ENCODE data around the gene HLA-B.
A peak's percentile ranks its signal among the peaks of the same experiment; 100 is the strongest.
"Not testable (repeated sequence)": the region's sequence is repeated elsewhere in the genome, so short reads cannot be mapped to it uniquely, and the experiment has no call there.

HLA-B gene

GRCh38 chr6:31356946-31357466 lies at the start of gene HLA-B:
TSS of gene HLA-B (minus strand) at chr6:31357179. CDS start at chr6:31357158, 21 bp downstream.
- DNase-seq (ENCODE audit: low spot score) = peak; percentile 91
- TF ChIP-seq CTCF (IDR thresholded peaks at IDR 0.05; ENCODE audit: extremely low read depth, missing control alignments) = no peak

- no peak for TF ChIP-seq CTCF (IDR thresholded peaks at IDR 0.05; ENCODE audit: extremely low read depth, missing control alignments)
- DNase-seq (ENCODE audit: low spot score) = no peak
These were observed 49.0 kb upstream of the HLA-B start for GRCh38 chr6:31405996-31406395.

GRCh38 chr6:31404061-31404364 lies 47.0 kb upstream of the HLA-B start:
- DNase-seq (ENCODE audit: low spot score) = not testable (repeated sequence)

GRCh38 chr6:31403283-31404060 lies 46.5 kb upstream of the HLA-B start, which contains the start of gene MICA:
TSS of gene MICA (plus strand) at chr6:31403595. CDS start at chr6:31403633, 38 bp downstream.
- no peak for TF ChIP-seq CTCF (IDR thresholded peaks at IDR 0.05; ENCODE audit: extremely low read depth, missing control alignments)
- peak; percentile 92 for DNase-seq (ENCODE audit: low spot score)

GRCh38 chr6:31402324-31403282 lies 45.6 kb upstream of the HLA-B start:
- peak; percentile 32 for DNase-seq (ENCODE audit: low spot score)

GRCh38 chr6:31401403-31401802 lies 44.4 kb upstream of the HLA-B start:
- no peak for TF ChIP-seq CTCF (IDR thresholded peaks at IDR 0.05; ENCODE audit: extremely low read depth, missing control alignments)
- DNase-seq (ENCODE audit: low spot score) = no peak

More at GRCh38 chr6:31402324-31403282, 45.6 kb upstream of the HLA-B start:
- TF ChIP-seq CTCF (IDR thresholded peaks at IDR 0.05; ENCODE audit: extremely low read depth, missing control alignments) = no peak

- no peak for TF ChIP-seq CTCF (IDR thresholded peaks at IDR 0.05; ENCODE audit: extremely low read depth, missing control alignments)
- DNase-seq (ENCODE audit: low spot score) = peak; percentile 78
These were observed 43.7 kb upstream of the HLA-B start for GRCh38 chr6:31400467-31401289.

Data from GM20000 (cell line).